Astrocyte (in vitro differentiated cells and primary cell): ENCODE results near the gene MAN1B1.

Source experiments
- EZH2 ChIP-seq: IDR thresholded peaks from 2 replicates; pipeline ENCODE4 v1.6.1; 2012; ENCODE audit warnings: mild to moderate bottlenecking, low read length, inconsistent platforms; ENCODE audit not compliant: insufficient read depth
- TF ChIP-seq, protein P1 (sequence below): IDR thresholded peaks from 2 replicates; pipeline ENCODE4 v1.5.1; 2011; ENCODE audit warnings: low read depth, mild to moderate bottlenecking, inconsistent platforms, low read length, moderate library complexity; ENCODE audit not compliant: insufficient read depth

DNA sequence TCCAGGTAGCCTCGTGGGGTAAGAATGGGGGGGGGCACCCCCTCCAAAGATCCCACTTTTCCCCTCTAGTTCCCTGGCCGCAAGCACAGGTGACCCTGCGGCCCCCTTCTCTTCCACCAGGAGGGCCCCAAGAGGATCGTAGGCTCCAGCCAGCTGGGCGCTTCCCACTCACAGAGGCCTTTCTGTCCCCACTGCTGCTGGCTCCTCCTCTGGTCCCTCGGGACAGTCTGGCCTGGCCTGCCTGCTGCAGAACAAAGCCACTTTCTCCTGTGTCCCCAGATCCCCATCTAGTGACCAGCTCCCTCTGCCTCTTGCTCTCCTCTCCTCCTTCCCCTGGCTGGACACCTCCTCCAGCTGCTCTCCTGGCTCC is 15.9 kb upstream of the MAN1B1 start:
- TF ChIP-seq, protein P1, sequence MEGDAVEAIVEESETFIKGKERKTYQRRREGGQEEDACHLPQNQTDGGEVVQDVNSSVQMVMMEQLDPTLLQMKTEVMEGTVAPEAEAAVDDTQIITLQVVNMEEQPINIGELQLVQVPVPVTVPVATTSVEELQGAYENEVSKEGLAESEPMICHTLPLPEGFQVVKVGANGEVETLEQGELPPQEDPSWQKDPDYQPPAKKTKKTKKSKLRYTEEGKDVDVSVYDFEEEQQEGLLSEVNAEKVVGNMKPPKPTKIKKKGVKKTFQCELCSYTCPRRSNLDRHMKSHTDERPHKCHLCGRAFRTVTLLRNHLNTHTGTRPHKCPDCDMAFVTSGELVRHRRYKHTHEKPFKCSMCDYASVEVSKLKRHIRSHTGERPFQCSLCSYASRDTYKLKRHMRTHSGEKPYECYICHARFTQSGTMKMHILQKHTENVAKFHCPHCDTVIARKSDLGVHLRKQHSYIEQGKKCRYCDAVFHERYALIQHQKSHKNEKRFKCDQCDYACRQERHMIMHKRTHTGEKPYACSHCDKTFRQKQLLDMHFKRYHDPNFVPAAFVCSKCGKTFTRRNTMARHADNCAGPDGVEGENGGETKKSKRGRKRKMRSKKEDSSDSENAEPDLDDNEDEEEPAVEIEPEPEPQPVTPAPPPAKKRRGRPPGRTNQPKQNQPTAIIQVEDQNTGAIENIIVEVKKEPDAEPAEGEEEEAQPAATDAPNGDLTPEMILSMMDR, result no peak
- no peak for TF ChIP-seq EZH2
